GOT3 (cell line): ENCODE data around the gene TSPAN32.

Source experiments
- DNase-seq: peaks from one replicate; lab custom pipeline; 2025; ENCODE audit warnings: mixed read lengths; lab: John Stamatoyannopoulos, UW

The TSPAN32 gene

DNA sequence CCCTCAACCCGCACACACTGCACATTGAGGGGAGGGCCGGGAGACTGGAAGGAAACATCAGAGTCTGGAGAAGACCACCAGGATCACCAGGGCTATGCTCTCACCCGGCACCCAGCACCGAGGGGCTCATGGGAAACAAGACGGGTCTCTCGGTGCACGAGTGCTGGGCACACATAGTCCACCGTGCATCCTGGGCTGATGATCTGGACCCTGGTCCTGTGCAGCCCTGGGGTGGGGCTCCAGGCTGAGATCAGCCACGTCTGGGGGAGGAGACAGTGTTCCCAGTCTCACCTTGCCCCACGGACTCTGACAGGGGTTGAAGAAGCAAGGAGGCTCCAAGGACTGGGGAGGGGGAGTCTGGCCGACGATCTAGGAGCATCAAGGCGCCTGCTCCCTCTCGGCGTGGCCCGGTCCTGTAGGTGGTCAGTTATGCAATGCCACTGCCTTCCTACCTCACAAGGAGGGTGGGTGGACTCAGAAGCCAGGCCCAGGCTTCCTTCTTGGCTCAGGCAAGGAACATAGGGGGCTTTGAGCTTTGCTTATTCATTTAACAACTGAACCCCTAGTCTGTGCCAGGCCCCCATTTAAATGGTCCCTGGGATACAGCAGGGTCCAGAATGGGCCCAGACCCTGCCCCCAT, 63.9 kb downstream of the TSPAN32 start:
- DNase-seq, result no peak

DNA sequence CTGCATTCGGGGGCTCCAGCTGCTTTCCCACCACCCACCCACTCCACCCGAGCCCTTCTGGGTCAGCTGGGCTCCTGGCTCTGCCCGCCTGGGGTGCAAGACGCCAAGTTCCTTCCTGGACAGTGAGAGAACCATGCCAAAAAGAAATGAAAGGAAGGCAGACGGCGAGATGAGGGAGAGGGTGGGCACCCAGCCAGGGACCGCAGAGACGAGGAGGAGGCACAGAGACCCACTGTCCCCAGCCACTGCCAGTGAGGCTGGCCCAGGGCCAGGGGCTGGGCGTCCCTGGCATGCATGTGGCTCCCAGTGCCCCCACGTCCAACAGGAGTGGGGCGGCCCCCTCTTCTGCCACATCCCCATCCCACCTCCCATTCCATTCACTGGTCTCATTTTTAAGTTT, 64.5 kb downstream of the TSPAN32 start:
- DNase-seq, result no peak

DNA sequence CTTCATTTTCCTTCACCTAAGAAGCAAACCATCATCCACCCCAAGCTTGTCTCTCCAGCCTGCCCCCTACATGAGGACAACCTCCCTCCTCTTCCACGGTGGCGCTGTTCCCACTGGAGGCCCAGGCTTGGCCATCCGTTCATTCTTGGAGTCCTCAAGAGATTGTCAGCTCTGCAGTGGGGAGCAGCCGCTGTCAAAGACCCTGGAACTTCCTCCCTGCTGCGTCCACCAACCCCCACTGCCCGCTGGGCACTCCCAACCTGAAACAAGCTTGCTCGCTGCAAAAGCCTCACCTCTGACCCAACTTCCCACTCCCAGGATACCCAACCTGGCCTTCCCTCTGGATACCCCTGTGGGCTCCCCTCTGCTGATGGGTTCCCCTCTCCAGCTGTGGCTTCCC, 64.9 kb downstream of the TSPAN32 start:
- DNase-seq, result no peak

DNA sequence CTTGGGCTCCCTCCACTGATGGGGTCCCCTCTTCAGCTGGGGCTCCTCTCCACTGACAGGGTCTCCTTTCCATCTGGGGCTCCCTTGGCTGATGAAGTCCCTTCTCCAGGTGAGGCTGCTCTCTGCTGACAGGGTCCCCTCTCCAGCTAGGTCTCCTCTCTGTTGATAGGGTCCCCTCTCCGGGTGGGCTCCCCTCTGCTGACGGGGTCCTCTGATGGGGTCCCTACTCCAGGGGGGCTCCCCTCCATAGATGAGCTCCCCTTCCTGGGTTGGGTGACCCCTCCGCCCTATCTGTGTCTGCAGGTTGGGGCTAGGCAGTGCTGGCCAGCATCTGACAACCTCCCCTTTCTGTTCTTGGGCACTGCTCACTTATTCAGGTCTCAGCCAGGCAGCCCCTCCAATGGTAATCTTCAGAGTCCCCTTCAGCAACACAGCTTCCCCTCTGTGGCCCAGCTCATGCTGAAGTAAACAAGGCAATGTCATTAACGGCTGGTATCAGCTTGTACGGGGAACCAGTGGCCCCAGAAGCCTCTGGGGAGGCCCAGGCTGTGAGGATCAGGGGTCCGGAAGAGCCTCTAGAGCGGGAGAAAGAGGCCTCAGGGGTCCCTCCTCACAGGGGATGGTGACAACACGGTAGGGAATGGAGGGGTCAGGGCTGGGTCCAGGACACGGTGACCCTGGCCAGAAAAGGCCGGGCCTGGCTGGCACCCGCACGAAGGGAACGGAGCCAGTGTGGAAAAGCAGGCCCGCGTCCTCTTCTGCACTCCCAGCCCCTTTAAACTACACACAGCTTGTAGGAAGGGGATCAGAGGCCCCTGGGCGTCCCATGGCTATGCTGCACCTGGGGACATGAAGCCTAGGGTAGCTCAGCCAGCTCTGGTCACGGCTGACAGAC, 65.7 kb downstream of the TSPAN32 start:
- DNase-seq, result no peak
